Stimulated activated CD8-positive, alpha-beta memory T cell treated with anti-CD3 and anti-CD28 coated beads, Interleukin-4, amount 100 ng/mL, for 1 hour (primary cell): Measurements from ENCODE around the gene AGER.
"Not testable (repeated sequence)": the region's sequence is repeated elsewhere in the genome, so short reads cannot be mapped to it uniquely, and the experiment has no call there.

Source experiments
- DNase-seq, 2 donors: peaks; one replicate each; pipeline ENCODE4 v3.0.0-alpha.2; 2020; ENCODE audit warnings: low read depth in 2 of 2, low spot score in 1 of 2

AGER gene

DNA sequence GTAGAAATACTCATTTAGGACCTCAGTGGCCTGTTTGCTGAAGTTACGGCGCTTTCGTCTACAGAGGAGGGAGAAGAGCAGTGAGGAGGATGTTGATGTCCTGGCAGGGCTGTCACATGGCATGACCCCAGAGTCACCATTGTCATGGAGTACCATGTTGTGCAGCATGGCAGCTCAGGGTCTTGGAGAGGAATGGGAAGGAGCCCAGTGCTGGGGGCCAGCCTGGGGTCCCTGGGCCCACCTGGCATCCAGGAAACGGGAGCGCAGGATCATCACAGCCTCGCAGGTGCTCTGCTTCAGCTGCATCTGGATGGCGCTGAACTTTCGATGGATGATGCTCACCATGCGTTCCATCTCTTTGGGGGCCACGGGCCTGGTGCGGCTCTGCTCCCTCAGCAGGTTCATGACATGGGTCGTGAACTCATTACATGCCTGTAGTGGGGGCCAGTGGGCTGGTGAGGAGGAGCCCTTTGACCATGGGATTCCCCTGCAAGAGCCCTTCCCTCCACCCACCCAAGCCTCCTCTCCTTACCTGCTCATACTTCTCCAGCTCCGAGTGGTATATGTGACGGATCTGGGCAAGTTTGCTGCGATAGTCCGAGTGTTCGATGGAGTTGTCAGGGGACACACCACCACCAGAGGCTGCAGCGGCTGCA is 3.8 kb upstream of the AGER start:
- not testable (repeated sequence) for DNase-seq

- DNase-seq = no peak
Observed at GRCh38 chr6:32187009-32187709, 3.1 kb upstream of the AGER start.

DNA sequence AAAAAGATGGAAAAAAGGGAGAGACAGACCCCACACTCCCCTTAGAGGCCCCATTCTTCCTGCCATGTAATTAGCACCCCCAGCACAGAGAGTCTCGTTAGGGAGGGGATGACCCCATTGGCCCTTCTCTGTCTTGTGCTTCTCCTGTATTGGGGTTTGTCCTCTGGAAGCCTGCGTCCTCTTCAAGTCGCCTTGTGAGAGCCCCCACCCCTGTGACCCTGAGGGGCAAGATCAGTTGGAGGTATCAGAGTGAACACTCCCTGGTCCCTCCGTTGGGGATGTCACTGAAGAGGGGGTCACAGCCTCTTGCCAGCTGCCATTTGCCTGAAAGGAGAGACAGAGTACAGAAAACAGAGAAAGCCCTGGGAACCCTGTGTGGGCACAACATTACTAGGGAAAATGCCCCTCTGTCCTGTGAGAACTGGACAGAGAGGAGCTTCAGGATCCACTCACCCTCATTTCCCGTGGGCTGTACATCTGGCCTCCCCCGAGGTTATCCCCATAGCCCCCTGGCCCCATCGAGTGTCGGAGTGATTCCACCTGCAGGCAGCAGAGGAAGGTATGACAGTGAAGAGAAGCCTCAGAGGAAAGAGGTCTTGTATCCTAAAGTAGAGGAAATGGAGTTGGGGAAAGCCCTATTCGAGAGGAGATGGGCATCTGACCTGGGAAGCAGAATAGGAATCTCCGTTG is 2.2 kb upstream of the AGER start:
- not testable (repeated sequence) for DNase-seq

DNA sequence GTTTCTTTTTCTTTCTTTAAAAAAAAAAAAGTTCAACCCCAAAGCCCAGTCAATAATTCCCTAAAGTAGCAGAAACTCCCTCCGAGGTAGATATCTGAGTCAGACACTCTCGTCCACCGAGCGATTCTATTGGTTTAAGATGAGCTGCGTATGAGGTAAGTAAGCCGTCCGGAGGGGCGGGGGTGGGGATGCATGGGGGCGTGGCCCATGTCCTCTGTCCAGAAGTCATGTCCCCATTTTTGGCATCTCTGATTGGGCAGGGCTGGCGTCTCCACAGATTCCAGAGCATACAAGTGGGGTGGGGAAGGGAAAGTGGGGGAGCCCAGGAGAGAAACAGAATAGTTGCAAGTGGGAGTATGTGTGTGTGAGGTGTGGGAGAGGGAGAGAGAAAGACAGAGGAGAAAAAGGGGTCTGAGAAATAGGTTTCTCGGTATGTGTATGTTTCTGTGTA is 1.7 kb upstream of the AGER start:
- DNase-seq = peak in 1 of 2 donors; percentile 35

DNA sequence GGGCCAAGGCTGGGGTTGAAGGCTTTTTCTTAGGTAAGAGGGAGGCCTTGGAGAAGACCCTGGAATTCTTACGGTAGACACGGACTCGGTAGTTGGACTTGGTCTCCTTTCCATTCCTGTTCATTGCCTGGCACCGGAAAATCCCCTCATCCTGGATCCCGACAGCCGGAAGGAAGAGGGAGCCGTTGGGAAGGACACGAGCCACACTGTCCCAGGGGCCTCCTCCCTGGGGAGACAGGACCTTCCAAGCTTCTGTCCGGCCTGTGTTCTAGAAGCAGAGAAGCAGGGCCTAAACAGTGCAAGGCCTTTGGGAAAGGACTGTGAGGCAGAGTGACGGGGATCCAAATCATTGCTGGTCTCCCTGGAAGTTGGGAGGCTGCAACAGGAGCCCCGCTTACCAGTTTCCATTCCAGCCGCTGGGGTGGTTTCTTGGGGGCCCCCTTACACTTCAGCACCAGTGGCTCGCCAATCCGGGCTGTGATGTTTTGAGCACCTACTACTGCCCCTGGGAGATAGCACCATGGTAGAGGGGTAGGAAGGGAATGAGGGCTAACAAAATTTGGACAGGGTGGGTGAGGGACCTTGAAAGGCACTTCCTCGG is 470 bp downstream of the AGER start:
- no peak for DNase-seq

GRCh38 chr6:32183030-32183429 is 1.0 kb downstream of the AGER start:
- no peak for DNase-seq

GRCh38 chr6:32182555-32182981 is 1.5 kb downstream of the AGER start:
- DNase-seq = no peak

DNA sequence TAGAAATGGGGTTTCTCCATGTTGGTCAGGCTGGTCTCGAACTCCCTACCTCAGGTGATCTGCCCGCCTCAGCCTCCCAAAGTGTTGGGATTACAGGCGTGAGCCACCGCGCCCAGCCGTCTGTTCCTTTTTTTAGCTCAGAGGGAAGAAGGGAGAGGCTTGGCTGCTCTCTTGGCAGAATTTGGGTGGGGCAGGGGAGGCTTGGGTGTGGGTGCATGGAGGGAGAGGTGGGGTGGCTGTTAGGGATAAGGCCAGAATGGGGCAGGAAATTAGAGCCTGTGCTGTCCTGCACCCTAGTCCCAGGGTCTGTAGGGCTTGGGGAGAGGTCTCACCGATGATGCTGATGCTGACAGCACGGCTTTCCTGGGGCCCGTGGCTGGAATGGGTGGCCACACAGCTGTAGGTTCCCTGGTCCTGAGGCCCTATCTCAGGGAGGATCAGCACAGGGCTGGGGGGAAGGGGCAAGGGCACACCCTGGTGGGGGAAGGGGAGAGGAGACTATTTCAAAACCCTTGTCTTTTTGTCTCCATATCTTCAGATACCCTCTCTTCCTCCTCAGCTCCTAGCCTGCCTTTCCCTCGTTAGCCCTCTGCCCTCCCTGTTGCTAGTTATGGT is 2.0 kb downstream of the AGER start:
- DNase-seq = no peak

GRCh38 chr6:32181148-32181702 is 2.8 kb downstream of the AGER start:
- no peak for DNase-seq

GRCh38 chr6:32179766-32180405 is 4.2 kb downstream of the AGER start:
- DNase-seq = no peak

GRCh38 chr6:32178547-32179440 is 5.3 kb downstream of the AGER start:
- DNase-seq = no peak

GRCh38 chr6:32177788-32178546 is 6.1 kb downstream of the AGER start, which contains the start of gene RNF5:
TSS of gene RNF5 (plus strand) at chr6:32178405. CDS start at chr6:32178512, 107 bp downstream.
- DNase-seq = peak; percentile 79 to 87

GRCh38 chr6:32177183-32177787 is 6.8 kb downstream of the AGER start:
- no peak for DNase-seq

DNA sequence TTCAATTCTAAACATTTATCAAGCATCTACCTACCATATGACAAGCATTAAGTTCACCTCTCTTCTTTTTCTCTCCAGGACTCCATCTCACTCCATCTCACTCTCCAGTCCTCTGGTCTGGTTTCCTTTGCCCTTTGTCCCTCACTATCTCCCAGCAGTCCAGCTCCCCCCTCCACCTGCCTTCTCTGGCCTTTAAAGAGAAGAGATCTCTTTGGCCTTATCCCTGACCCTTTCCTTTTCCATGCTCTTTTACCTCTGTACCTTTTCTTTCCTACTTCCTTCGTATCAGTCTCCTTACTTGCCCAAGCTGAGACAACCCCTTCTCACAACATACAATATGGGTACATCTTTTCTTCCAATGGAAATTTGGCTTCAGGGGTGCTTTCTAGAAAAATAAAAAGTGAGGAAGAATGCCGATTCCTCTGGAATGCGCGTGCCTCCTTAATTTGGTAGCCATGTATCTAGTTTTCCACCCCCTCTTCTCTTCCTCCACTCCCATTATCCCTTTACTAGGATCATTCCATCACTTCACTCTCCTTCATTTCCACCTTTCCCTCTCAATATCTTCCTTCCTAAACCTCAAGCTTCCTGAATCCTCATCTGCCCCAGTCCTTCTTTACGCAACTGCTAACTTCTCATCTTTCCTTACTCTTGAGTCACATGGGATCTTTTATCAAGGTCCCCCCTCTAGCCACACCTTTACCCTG is 7.4 kb downstream of the AGER start:
- no peak for DNase-seq

GRCh38 chr6:32175711-32176475 is 8.2 kb downstream of the AGER start, which contains the start of gene AGPAT1:
TSS of gene AGPAT1 (minus strand) at chr6:32176084. CDS start at chr6:32171496, 4,588 bp downstream.
- DNase-seq = peak; percentile 86 to 92

DNA sequence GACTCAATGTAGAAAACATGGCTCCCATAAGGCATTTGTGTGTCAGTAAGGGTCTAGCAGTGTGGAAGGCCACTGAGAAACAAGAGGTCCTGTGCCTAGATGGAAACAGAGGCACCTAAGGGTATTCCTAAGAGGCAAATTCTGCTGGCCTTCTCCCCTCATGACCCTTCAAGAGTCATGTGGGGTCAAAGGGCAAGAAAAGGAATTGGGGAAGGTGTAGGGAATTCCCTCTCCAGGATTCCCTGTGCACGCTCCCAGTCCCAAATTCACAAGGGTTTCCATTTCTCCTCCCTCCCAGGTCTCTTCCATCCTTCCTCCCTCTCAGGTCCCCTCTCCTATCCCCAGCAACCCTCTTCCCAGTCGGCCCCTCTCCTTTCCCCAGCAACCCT is 8.7 kb downstream of the AGER start:
- no peak for DNase-seq

DNA sequence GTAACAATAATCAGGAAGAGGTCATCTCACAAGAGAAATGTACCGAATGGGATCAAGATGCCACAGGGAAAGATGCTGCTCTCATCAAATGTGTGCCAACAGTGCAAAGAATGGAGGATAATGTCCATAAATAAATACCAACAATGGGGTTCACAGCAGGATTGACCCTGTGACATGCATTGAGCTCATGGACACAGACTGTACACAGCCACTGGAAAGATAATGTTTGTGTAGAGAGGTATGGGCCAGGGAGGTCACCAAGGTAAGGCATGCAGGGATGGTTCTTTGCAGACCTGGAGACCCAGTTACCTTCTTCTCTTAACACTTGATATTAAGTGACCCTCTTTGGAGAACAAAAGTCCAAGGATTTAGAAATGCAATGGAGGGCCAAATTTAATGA is 9.6 kb downstream of the AGER start:
- no peak for DNase-seq
